SK-N-SH (cell line): ENCODE measurements around the gene ITCH. TPM values are rescaled to one million over a fixed set of nuclear protein-coding genes. Genes with fewer than 3 reads are reported as not detected.

Source experiments
- CTCF ChIA-PET: fragments of 300-600, 350-600 bp; formaldehyde crosslinking; extraction: SDS; loops from one replicate; lab custom pipeline; 2021; lab: Yijun Ruan, JAX
- POLR2A ChIA-PET: fragments of 350-600 bp; sonication (Branson Sonifier 250); formaldehyde crosslinking; extraction: SDS; loops from one replicate; lab custom pipeline; 2020; ENCODE audit warnings: antibody characterized with exemption, inconsistent platforms; lab: Yijun Ruan, JAX
- DNase-seq: peaks from one replicate; pipeline ENCODE4 v3.0.0; 2012
- H2AFZ ChIP-seq: fragments of 200-600 bp; sonication (generic); 2 replicates; pipeline ENCODE4 v1.8.1; 2016; ENCODE audit warnings: antibody characterized with exemption, mild to moderate bottlenecking, low read depth
- H3F3A ChIP-seq: fragments of 200-600 bp; sonication (generic); replicated peaks from 2 replicates; pipeline ENCODE3; 2016; ENCODE audit warnings: antibody characterized with exemption, mild to moderate bottlenecking; ENCODE audit not compliant: insufficient read depth
- H3K27ac ChIP-seq, 2 experiments: fragments of 200-500 bp in 1 of 2; fragments of 200-600 bp in 1 of 2; sonication (Bioruptor generic) in 1 of 2; sonication (generic), shearing (Covaris generic) in 1 of 2; 2 replicates each; pipeline versions ENCODE4 v1.5.1 to v1.6.1; 2014 to 2016; ENCODE audit warnings: low read depth in 2 of 2, inconsistent platforms in 1 of 2, low read length in 1 of 2, mild to moderate bottlenecking in 1 of 2, mixed read lengths in 1 of 2
- H3K27me3 ChIP-seq: fragments of 200-600 bp; sonication (generic), shearing (Covaris generic); 2 replicates; pipeline ENCODE4 v1.6.1; 2016; ENCODE audit warnings: mixed run types; ENCODE audit not compliant: insufficient read depth
- H3K36me3 ChIP-seq, 2 experiments: fragments of 200-500 bp in 1 of 2; fragments of 200-600 bp in 1 of 2; sonication (Bioruptor generic) in 1 of 2; sonication (generic) in 1 of 2; replicated peaks in 1 of 2; 2 replicates each; pipeline versions ENCODE3 to v1.5.1; 2014 to 2016; ENCODE audit warnings: low read length in 1 of 2, mild to moderate bottlenecking in 1 of 2; ENCODE audit not compliant: insufficient read depth in 2 of 2, control insufficient read depth in 1 of 2
- H3K4me1 ChIP-seq, 2 experiments: fragments of 200-500 bp in 1 of 2; fragments of 200-600 bp in 1 of 2; sonication (Bioruptor generic) in 1 of 2; sonication (generic), shearing (Covaris generic) in 1 of 2; 2 replicates each; pipeline versions ENCODE4 v1.5.1 to v1.6.1; 2014 to 2016; ENCODE audit warnings: low read depth in 1 of 2, low read length in 1 of 2, mixed run types in 1 of 2; ENCODE audit not compliant: insufficient read depth in 2 of 2, control insufficient read depth in 1 of 2
- H3K4me2 ChIP-seq: fragments of 200-600 bp; sonication (generic), shearing (Covaris generic); 2 replicates; pipeline ENCODE4 v1.6.1; 2017; ENCODE audit warnings: mixed run types
- H3K4me3 ChIP-seq, 2 experiments: fragments of 200-500 bp in 1 of 2; fragments of 200-600 bp in 1 of 2; sonication (Bioruptor generic) in 1 of 2; sonication (generic), shearing (Covaris generic) in 1 of 2; 2 replicates each; pipeline versions ENCODE4 v1.5.1 to v1.8.1; 2014 to 2016; ENCODE audit warnings: low read depth in 2 of 2, inconsistent platforms in 1 of 2, low read length in 1 of 2, mild to moderate bottlenecking in 1 of 2, mixed read lengths in 1 of 2, moderate library complexity in 1 of 2
- H3K79me2 ChIP-seq: fragments of 200-600 bp; sonication (generic); 2 replicates; pipeline ENCODE4 v1.8.1; 2017; ENCODE audit warnings: mild to moderate bottlenecking; ENCODE audit not compliant: insufficient read depth
- H3K9ac ChIP-seq: fragments of 200-600 bp; sonication (generic); 2 replicates; pipeline ENCODE4 v1.6.1; 2017; ENCODE audit warnings: mixed run types
- H3K9me2 ChIP-seq: fragments of 200-600 bp; sonication (generic); 2 replicates; pipeline ENCODE4 v1.6.1; 2017; ENCODE audit warnings: mixed run types
- H3K9me3 ChIP-seq: fragments of 200-600 bp; sonication (generic); 2 replicates; pipeline ENCODE4 v1.6.1; 2017; ENCODE audit warnings: mixed run types, mild to moderate bottlenecking, moderate library complexity
- H4K20me1 ChIP-seq: fragments of 200-600 bp; sonication (generic); 2 replicates; pipeline ENCODE4 v1.6.1; 2017; ENCODE audit warnings: mild to moderate bottlenecking, mixed run types; ENCODE audit not compliant: insufficient read depth
- CHD2 ChIP-seq: fragments of 150-350 bp; IDR thresholded peaks from 2 replicates; pipeline ENCODE4 v1.6.1; 2018; ENCODE audit warnings: low read length; ENCODE audit not compliant: partially characterized antibody
- ELF1 ChIP-seq: IDR thresholded peaks from 2 replicates; pipeline ENCODE4 v1.4.0; 2012
- EP300 ChIP-seq, 2 experiments: IDR thresholded peaks; 2 replicates each; pipeline versions ENCODE4 v1.4.0 to v1.6.1; 2012; ENCODE audit warnings: borderline replicate concordance in 1 of 2, low read depth in 1 of 2, low read length in 1 of 2
- FOSL2 ChIP-seq: IDR thresholded peaks from 2 replicates; pipeline ENCODE4 v1.4.0; 2012; ENCODE audit warnings: low read depth, mild to moderate bottlenecking, moderate library complexity, borderline replicate concordance
- GATA2 ChIP-seq: sonication (generic); formaldehyde crosslinking; IDR thresholded peaks from 2 replicates; pipeline ENCODE4 v1.5.0; 2020; ENCODE audit warnings: mild to moderate bottlenecking, missing genetic modification reagents
- JUND ChIP-seq: IDR thresholded peaks from 2 replicates; pipeline ENCODE4 v1.4.0; 2012
- MEF2A ChIP-seq: IDR thresholded peaks from 2 replicates; pipeline ENCODE4 v1.4.0; 2012; ENCODE audit warnings: low read depth, borderline replicate concordance
- NFIC ChIP-seq: IDR thresholded peaks from 2 replicates; pipeline ENCODE4 v1.4.0; 2012; ENCODE audit warnings: borderline replicate concordance
- NRF1 ChIP-seq: IDR thresholded peaks from 2 replicates; pipeline ENCODE4 v1.6.1; 2012; ENCODE audit warnings: low read depth, mild to moderate bottlenecking, low read length
- PBX3 ChIP-seq: IDR thresholded peaks from 2 replicates; pipeline ENCODE4; 2012
- RCOR1 ChIP-seq: fragments of 150-350 bp; IDR thresholded peaks from 2 replicates; pipeline ENCODE4 v1.6.1; 2017; ENCODE audit warnings: antibody characterized with exemption, low read length
- SIN3A ChIP-seq: IDR thresholded peaks from 2 replicates; pipeline ENCODE4 v1.6.1; 2012; ENCODE audit warnings: low read depth, mild to moderate bottlenecking, low read length, moderate library complexity, borderline replicate concordance
- TAF1 ChIP-seq: IDR thresholded peaks from 2 replicates; pipeline ENCODE4 v1.6.1; 2012; ENCODE audit warnings: low read depth, mild to moderate bottlenecking, low read length, moderate library complexity, borderline replicate concordance
- TCF12 ChIP-seq: IDR thresholded peaks from 2 replicates; pipeline ENCODE4 v1.4.0; 2012
- USF2 ChIP-seq: fragments of 150-350 bp; IDR thresholded peaks from 2 replicates; pipeline ENCODE4 v1.6.1; 2017; ENCODE audit warnings: antibody characterized with exemption, low read length, low read depth, borderline replicate concordance
- ZBTB33 ChIP-seq: IDR thresholded peaks from 2 replicates; pipeline ENCODE4 v1.4.0; 2012; ENCODE audit warnings: low read depth, borderline replicate concordance
- WGBS: methylation state at CpG from one replicate; pipeline ENCODE4 v1.1.6; 2017; ENCODE audit warnings: low lambda C conversion rate; 5-methylcytosine and 5-hydroxymethylcytosine counted together
- polyA plus RNA-seq, 3 experiments: library from polyadenylated mRNA; depleted of rRNA; stranded (reverse); fragments of >200 nt; gene quantifications; 2 replicates each; pipeline ENCODE4 v1.2.3, GENCODE V29; 2012
- TF ChIP-seq, protein P1 (sequence below): fragments of 150-350 bp; IDR thresholded peaks from 2 replicates; pipeline ENCODE4 v1.6.1; 2016; ENCODE audit warnings: mild to moderate bottlenecking, low read depth, low read length
- TF ChIP-seq, protein P2 (sequence below): IDR thresholded peaks from 2 replicates; pipeline ENCODE4 v1.4.0; 2012; ENCODE audit warnings: low read depth
- TF ChIP-seq, protein P3 (sequence below): fragments of 200-600 bp; sonication (generic); IDR thresholded peaks from 2 replicates; pipeline ENCODE4 v1.6.1; 2017; ENCODE audit warnings: antibody characterized with exemption, mild to moderate bottlenecking, moderate library complexity

Gene ITCH
- polyA plus RNA-seq, 1 of the 3 experiments (the other 2 are of a cell fraction), result 3.8 TPM

DNA sequence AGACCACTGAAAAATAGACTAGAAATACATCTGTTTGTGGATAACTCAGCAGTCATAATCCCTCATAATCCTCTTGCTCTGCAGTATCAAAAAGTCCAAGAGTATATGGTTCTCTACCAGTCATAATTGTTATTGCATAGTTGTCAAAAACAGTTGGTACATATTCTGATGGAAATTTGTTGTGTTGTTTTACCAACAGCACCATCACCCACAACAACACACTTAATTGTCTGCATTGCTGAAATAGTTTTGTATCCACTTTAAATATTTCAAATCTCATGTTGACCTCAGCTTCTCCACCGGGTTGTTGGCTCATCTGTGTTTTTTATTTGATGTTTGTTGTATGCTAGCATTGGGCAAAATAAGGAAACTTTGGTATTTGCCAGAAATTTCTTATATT is 39.4 kb downstream of the ITCH start:
- peaks cover 28% of the 10 kb centered on the region for H3F3A ChIP-seq
- peaks cover 95% of the 10 kb centered on the region for H3K79me2 ChIP-seq
- no peaks in the 10 kb centered on the region for H3K9me2 ChIP-seq
- DNase-seq, result no peak
- no peaks in the 10 kb centered on the region for H3K9me3 ChIP-seq
- peaks cover 64% of the 10 kb centered on the region for H4K20me1 ChIP-seq
- H3K36me3 ChIP-seq, result peaks cover 0 to 26% of the 10 kb centered on the region in 2 experiments
- POLR2A ChIA-PET, result no interaction called here
- CTCF ChIA-PET, result interaction anchor here (0.7 kb wide), 1 partner anchor 90 kb away, joined by 3 read pairs; no protein-coding TSS in a partner anchor
- H3K27me3 ChIP-seq, result no peaks in the 10 kb centered on the region
- H2AFZ ChIP-seq, result no peak overlapping the region
- H3K4me2 ChIP-seq, result no peak overlapping the region
- H3K9ac ChIP-seq, result no peak overlapping the region
- H3K4me3 ChIP-seq, result no peak overlapping the region
- 64% methylated on average over 1 of the region's 1 CpG for WGBS
- TF ChIP-seq NRF1, result no peak
- no peak for TF ChIP-seq GATA2 (CRISPR knock-in tag)
- no peak for TF ChIP-seq USF2
- no peak for TF ChIP-seq ZBTB33
- TF ChIP-seq EP300 (IDR thresholded peaks at IDR 0.05; ENCODE audit: borderline replicate concordance in 1 of 2, low read depth in 1 of 2, low read length in 1 of 2), result no peak
- TF ChIP-seq, protein P1, sequence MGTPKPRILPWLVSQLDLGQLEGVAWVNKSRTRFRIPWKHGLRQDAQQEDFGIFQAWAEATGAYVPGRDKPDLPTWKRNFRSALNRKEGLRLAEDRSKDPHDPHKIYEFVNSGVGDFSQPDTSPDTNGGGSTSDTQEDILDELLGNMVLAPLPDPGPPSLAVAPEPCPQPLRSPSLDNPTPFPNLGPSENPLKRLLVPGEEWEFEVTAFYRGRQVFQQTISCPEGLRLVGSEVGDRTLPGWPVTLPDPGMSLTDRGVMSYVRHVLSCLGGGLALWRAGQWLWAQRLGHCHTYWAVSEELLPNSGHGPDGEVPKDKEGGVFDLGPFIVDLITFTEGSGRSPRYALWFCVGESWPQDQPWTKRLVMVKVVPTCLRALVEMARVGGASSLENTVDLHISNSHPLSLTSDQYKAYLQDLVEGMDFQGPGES, result no peak
- no peak for TF ChIP-seq ELF1
- TF ChIP-seq, protein P2, sequence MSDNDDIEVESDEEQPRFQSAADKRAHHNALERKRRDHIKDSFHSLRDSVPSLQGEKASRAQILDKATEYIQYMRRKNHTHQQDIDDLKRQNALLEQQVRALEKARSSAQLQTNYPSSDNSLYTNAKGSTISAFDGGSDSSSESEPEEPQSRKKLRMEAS, result no peak
- TF ChIP-seq TAF1, result no peak
- TF ChIP-seq, protein P3, sequence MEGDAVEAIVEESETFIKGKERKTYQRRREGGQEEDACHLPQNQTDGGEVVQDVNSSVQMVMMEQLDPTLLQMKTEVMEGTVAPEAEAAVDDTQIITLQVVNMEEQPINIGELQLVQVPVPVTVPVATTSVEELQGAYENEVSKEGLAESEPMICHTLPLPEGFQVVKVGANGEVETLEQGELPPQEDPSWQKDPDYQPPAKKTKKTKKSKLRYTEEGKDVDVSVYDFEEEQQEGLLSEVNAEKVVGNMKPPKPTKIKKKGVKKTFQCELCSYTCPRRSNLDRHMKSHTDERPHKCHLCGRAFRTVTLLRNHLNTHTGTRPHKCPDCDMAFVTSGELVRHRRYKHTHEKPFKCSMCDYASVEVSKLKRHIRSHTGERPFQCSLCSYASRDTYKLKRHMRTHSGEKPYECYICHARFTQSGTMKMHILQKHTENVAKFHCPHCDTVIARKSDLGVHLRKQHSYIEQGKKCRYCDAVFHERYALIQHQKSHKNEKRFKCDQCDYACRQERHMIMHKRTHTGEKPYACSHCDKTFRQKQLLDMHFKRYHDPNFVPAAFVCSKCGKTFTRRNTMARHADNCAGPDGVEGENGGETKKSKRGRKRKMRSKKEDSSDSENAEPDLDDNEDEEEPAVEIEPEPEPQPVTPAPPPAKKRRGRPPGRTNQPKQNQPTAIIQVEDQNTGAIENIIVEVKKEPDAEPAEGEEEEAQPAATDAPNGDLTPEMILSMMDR, result no peak
- TF ChIP-seq MEF2A, result no peak
- no peak for TF ChIP-seq CHD2
- TF ChIP-seq SIN3A, result no peak
- no peak for TF ChIP-seq NFIC
- no peak for TF ChIP-seq PBX3
- no peak for TF ChIP-seq FOSL2
- no peak for TF ChIP-seq RCOR1
- TF ChIP-seq TCF12, result no peak
- no peak for TF ChIP-seq JUND
- H3K4me1 ChIP-seq, result peaks cover 0 to 34% of the 10 kb centered on the region in 2 experiments; a peak in 2 of 4 replicates
- H3K27ac ChIP-seq, result no peak overlapping the region; a peak in 1 of 4 replicates
